Skin epidermis (tissue), 12 donors: ENCODE results near the gene SMURF2.

ENCODE experiments used
- H3K27ac ChIP-seq, 21 experiments: fragments of 200-600 bp; sonication (generic) in 11 of 21; one replicate each; pipeline ENCODE4 v1.5.0; 2020; ENCODE audit warnings: mild to moderate bottlenecking in 3 of 21, inconsistent platforms in 2 of 21, moderate library complexity in 2 of 21
- H3K4me3 ChIP-seq, 7 experiments: fragments of 200-600 bp; sonication (generic) in 2 of 7; one replicate each; pipeline ENCODE4 v1.5.0; 2020; ENCODE audit warnings: inconsistent platforms in 2 of 7, mild to moderate bottlenecking in 2 of 7, moderate library complexity in 1 of 7

Gene SMURF2

GRCh38 chr17:64508683-64509082 is 153.4 kb downstream of the SMURF2 start:
- no peak overlapping the region for H3K27ac ChIP-seq
- H3K4me3 ChIP-seq, result no peak overlapping the region

DNA sequence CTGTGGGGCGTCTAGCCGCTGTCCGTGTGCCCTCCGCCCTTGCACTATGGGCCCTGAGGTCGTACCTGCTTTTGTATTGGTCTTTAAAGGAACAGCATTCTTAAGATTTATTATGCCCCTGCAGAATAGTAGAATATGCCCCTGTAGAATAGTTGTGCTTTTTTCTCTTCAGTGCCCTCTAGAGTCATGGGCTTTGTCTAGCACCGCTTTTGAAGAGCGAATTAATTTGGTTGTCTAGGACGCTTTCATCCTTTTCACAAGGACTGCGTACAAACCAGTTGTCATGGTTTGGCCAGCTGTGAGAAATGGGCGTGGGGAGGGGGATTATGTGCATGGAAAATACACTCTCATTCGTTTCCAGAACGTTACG is 154.7 kb downstream of the SMURF2 start:
- Histone ChIP-seq H3K4me3 (peak overlapping the region; percentile 64 to 99 (median 85)), H3K27ac (peak overlapping the region; percentile 95 to 100 (median 99))

- Histone ChIP-seq H3K27ac (peak within 1 kb of the TSS; percentile 95 to 100 (median 99)), H3K4me3 (peak within 1 kb of the TSS; percentile 64 to 99 (median 85))
Observed at GRCh38 chr17:64506576-64507412, 155.3 kb downstream of the SMURF2 start, which contains the start of gene CEP95. Gene CEP95 (plus strand): TSS chr17:64506977. CDS start chr17:64507098, 121 bp downstream.

DNA sequence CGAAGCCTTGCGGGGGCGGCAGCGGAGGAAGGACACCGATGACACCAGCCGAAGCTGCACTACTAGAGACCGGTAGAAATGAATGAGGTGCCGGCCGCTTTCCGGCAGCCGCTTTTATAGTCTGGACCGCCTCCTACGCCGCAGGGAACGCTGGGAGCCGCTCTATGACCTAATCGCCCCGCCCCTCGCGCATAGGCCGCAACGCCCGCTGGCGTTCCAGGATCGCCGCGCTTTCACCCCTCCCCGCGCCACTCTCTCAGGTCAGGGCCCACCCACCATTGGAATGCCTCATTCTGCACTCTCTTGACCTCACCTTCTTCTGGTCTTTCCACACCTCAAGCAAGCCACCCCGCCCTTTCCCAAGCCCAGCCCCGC is 155.9 kb downstream of the SMURF2 start, which contains the start of gene DDX5:
Gene DDX5, minus strand, starts transcription at position 89 of the 375 bp plus-strand sequence. CDS start 170 bp downstream, outside the sequence.
- Histone ChIP-seq H3K27ac (peak within 1 kb of the TSS; percentile 95 to 100 (median 99)), H3K4me3 (peak within 1 kb of the TSS; percentile 64 to 99 (median 85))

DNA sequence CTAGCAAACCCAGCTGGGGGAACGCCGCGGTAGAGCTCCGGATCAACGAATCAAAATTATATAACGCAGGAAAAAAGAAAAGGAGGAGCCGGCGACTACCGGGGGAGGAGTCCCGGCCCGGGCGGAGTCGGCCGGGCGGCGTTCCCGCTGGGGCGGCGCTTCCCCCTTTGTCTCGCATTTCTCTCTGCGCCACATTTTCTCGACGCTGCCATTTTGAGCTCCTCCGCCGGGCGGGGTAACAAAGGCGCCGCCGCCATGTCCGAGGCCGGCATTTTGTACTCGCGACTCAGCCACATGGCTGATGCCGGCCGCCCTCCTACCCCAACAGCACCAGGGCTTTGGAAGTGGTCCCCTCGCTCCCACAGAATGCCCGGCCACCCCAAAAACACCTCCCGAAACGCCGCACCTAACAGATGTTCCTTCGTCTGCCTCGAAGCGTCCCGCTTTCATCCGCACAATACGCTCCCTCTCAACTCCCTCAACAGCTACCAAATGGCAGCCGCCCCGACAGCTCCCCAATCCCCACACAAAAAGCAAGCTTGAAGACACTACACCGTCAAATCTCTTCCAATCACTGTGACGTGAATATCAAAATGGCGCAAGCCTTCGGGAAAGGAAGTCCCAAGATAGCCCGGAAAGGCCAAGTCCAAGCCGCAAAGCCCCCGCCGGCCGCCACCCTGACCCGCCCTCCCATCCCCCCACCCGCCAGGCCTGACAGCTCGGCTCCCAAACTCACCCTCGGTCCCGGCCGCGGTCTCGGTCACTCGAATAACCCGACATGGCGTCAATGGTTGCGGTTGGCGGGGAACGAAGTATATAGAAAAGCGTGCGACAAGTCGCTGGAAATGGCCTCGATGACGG is 156.5 kb downstream of the SMURF2 start:
- peak overlapping the region; percentile 95 to 100 (median 99) for H3K27ac ChIP-seq
- peak overlapping the region; percentile 64 to 99 (median 85) for H3K4me3 ChIP-seq

DNA sequence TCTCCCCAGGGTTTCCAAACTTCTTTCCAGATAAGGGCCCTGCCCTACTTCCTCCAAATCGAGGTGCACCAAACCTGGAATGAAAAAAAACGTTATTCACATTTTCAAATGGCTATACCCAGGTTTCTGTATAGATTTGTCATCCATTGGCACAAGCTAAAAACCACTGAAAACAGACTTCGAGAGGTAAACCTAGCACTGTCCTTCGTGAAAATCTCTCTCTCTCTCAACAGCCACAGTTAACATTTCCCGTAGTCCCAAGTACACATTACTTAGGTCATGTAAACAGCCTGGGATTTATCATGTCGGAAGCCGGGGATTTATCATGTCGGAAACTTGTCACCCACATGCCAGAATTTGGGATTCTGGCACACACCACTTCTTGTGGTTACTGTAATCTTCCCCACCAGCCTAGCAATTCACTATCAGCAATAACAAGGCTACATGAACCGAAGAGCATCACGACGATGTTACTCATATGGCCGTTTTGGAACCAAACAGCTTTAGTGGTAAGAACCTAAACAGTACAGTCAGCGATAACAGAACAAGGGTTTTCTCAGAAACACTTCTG is 157.3 kb downstream of the SMURF2 start:
- H3K27ac ChIP-seq, result peak overlapping the region in 20 of 21 experiments; percentile 95 to 100 (median 99)
- peak overlapping the region; percentile 64 to 99 (median 85) for H3K4me3 ChIP-seq

- H3K27ac ChIP-seq, result peak overlapping the region in 14 of 21 experiments; percentile 99 to 100 (median 99)
- peak overlapping the region; percentile 64 to 99 (median 85) for H3K4me3 ChIP-seq
Observed at GRCh38 chr17:64503821-64504768, 158.0 kb downstream of the SMURF2 start.

GRCh38 chr17:64503341-64503740 is 158.8 kb downstream of the SMURF2 start:
- Histone ChIP-seq H3K27ac (peak overlapping the region in 2 of 21 experiments; percentile 9 to 27), H3K4me3 (peak overlapping the region in 5 of 7 experiments; percentile 64 to 97 (median 84))

DNA sequence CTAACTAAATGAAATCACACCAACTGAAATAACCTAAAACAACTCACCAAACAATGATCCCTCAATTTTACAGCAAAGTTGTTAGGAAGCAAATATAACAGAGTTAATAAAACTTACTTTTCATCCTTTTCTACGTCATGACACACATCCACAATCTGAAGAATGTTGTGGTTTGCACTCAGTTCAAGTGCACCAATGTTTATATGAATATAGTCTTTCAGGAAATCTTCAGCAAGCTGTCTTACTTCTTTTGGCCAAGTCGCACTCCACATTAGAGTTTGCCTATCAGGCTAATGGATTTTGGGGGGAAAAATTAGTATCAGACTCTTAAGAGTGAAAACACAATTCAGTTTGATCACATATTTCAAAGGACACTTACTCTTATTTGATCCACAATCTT is 159.3 kb downstream of the SMURF2 start:
- no peak overlapping the region for H3K4me3 ChIP-seq
- peak overlapping the region in 2 of 21 experiments; percentile 9 to 27 for H3K27ac ChIP-seq

GRCh38 chr17:64502021-64502420 is 160.1 kb downstream of the SMURF2 start:
- peak overlapping the region in 1 of 7 experiments; percentile 1 for H3K4me3 ChIP-seq
- peak overlapping the region in 2 of 21 experiments; percentile 1 for H3K27ac ChIP-seq

- peak overlapping the region in 1 of 21 experiments; percentile 1 for H3K27ac ChIP-seq
Observed at GRCh38 chr17:64500862-64501765, 161.0 kb downstream of the SMURF2 start.

DNA sequence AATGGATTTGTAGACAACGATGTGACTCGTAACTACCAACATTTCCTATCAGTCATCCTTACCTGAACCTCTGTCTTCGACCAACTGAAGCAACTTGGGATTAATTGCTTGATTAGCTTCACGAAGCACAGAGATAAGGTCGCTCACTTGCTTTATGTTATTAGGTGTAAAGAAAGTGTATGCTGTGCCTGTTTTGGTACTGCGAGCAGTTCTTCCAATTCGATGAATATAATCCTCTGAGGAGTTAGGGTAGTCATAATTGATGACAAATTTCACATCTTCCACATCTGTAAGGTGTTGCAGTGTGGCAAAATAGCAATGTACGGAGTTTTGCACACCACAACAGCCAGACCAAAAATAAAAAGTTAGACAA is 161.6 kb downstream of the SMURF2 start:
- H3K27ac ChIP-seq, result no peak overlapping the region
- H3K4me3 ChIP-seq, result no peak overlapping the region

More at GRCh38 chr17:64500862-64501765, 161.0 kb downstream of the SMURF2 start:
- H3K4me3 ChIP-seq, result peak overlapping the region in 1 of 7 experiments; percentile 1

DNA sequence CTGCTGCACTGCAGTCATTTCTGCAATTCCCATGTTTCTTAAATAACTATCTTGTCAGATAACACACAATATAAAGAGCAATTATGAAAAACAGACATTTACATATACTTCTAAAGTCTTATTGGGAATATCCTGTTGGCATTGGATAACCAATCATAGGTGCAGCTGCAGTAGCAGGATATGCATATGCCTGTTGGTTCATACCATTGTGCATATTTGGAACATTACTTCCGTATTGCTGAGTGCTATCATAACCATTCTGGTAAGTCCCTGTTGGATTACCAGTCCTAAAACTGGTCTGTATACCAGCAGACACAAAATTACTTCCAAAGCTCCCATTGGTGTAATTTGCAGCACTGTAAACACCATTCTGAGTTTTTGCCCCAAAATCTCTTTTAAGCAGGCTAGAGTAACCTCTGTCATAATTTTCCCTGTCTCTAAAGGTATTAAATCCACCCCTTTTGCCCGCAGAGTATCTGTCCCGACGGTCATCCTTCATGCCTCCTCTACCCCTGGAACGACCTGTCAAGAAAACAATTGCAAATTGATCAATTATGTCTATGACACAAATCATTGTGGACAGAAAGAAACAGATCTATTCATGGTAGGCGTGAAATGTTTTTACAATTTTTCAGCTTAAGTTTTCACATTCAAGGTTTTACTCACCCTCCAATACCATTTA is 162.2 kb downstream of the SMURF2 start:
- no peak overlapping the region for H3K4me3 ChIP-seq
- H3K27ac ChIP-seq, result no peak overlapping the region

DNA sequence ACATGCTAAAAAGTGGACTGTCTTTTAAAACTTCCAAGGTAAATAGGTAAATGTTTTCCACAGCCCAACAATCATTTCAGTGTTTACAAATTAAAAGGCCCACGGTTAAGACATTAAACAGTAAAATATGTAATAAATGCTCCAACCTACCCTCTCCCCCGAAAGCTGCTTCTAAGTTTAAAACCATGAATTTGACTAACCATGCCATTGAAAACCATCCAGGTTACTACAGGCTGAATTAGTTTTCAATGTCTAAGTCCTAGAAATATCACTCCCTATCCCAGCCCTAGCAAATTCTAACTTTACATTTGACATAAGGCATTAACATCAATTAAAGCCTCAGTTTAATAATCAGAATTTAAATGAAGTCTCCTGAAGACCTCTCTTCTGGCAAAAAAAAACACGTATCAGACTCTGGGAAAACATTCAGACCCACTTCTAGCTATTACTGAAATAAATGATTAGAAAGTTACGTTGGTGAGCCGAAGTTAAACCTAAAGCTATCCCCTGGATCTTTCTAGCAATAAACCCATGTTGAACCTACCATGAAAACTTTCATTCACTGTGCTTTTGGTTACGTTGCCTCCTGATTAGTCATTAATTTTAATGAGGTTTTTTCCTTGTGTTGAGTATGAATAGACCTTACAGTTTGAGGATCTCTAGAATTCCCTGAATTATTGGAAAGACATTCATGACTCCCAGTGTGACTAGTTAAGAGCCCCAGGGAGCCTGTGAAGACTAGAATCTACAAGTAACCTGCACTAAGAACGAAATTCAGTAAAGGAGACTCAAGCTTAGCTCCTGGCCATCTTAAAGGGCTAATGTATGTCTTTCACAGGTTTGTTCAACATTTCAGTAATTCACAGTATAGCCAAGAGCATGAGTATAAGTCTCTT is 163.6 kb downstream of the SMURF2 start:
- peak overlapping the region in 1 of 21 experiments; percentile 76 for H3K27ac ChIP-seq

DNA sequence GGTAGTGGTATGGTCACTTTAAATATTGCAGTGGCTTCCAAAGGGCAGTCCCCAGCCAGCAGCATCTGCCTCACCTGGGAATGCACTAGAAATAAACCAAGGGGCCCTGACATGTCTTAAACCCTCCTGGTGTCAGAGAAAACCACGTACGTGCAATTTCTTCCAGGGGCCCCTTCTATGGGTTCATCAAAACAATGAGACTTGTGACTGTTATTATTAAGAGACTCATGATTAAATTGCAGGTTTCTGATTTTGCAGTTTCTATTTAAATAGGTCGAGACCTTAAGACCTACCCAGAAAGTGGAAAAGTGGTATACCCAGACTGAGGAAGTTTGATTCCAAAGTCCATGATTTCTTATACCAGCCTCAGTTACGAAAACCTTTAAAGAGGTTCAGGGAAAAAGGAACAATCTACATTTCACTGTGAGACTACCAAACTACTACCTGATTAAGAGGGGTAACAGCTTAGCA is 164.5 kb downstream of the SMURF2 start:
- H3K4me3 ChIP-seq, result peak overlapping the region in 6 of 7 experiments; percentile 57 to 81 (median 58)
- H3K27ac ChIP-seq, result peak overlapping the region; percentile 20 to 87 (median 76)

More for the DNA sequence above, 163.6 kb downstream of the SMURF2 start:
- H3K4me3 ChIP-seq, result no peak overlapping the region
